Cerebellar cortex (tissue), 1 donor: Measurements from ENCODE around the gene SETBP1.

Experiments used
- DNase-seq: peaks from one replicate; pipeline ENCODE4 v3.0.0-alpha.2; 2015; ENCODE audit warnings: low spot score

The SETBP1 gene

DNA sequence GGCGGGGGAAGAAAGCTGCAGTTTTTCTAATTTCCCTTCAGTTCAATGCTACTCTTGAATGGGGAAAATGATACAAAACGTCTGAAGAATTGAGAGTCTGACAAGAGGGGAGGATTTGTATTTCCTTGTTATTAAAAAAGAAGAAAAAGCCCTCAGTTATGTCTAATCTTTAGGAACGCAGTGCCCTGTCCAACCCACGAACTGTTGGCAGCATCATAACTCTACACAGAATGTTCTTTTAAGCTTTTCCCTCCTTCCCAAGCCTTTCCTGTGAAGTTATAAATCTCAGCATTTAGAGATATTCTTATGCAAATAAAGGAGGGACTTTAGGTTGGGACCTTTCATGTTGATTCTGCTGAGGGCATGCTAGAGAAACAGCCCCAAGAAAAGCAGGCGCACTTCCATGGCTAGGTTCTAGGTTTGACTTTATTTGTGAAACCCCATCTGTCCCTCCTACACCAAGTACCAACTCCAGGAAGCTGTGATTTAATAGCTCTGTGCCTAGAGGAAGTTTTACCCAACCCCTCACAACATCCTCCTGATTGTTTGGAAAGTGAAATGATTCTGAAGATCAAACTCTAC is 288.6 kb downstream of the SETBP1 start:
- DNase-seq = no peak

- no peak for DNase-seq
Measured at GRCh38 chr18:44973282-44973681, 292.6 kb downstream of the SETBP1 start.

- no peak for DNase-seq
Measured at GRCh38 chr18:44974174-44974573, 293.5 kb downstream of the SETBP1 start.

DNA sequence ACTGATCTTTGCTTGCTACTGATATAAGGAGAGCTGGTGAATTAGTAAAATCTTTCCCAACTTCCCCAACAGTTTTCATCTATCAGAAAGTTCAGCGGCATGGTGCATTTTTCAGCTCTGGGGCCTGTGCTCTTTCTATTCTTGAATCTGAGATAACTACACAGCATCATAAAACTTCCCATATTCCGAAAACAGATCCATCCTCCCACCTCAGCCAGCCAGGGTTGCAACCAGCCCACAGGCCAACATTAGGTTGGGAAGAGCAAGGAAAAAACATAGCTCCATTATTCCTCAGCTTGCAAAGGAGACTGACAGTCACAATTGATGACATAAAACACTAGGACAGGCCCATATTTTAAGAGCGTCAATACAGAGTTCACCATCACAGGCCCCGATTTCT is 297.2 kb downstream of the SETBP1 start:
- DNase-seq = no peak

GRCh38 chr18:44979748-44980147 is 299.1 kb downstream of the SETBP1 start:
- DNase-seq = no peak

DNA sequence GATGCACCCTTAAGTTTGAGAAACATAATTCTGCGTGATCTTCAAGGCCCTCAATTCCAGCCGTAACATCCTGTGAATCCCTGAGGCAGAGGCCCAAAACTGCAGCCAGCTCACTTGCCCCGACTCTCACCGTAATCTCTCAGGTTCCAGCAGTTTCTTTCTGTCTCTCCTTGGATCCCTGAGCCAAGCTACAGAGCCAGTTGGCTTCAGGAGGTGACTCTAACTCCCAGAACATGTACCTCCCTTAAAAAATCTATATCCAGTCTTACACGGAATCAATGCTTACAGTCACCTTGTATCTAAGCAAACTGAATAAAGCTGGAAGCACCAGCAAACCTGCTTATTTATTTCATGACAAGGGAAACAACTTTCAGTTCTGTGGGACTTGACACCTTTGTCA is 300.4 kb downstream of the SETBP1 start:
- DNase-seq = no peak

DNA sequence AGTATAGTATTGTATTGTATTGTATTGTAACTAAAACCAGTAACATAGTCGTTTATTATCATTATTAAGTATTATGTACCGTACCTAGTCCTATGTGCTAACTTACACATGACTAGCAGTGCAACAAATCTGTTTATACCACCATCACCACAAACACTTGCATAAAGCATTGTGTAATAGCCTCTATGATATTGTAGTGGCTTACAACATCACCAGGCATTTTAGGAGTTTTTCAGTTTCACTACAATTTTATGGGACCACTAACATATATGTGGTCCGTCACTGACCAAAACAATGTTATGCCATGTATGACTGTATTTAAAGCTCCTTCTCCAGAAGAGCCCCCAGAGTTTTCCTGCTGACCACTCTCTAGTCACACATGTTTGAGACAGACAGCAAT is 306.2 kb downstream of the SETBP1 start:
- DNase-seq = no peak

DNA sequence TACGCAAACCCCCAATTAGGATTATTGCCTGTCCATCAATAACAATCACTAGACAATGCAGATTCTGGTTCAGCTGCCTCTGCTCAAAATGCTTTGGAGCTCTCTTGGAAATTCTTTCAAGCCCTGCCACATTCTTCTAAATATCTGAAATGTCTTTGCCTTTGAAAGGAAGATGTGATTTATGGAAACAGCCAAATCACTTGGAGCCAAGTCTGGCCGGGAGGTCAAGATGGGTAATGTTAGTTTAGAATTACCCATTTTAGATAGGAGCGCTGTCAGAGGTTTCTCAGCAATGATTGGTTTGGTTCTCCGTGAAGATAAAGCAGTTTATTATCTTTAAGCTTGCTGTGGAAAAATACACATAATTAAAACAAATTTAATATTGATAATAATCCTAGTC is 306.7 kb downstream of the SETBP1 start:
- no peak for DNase-seq

DNA sequence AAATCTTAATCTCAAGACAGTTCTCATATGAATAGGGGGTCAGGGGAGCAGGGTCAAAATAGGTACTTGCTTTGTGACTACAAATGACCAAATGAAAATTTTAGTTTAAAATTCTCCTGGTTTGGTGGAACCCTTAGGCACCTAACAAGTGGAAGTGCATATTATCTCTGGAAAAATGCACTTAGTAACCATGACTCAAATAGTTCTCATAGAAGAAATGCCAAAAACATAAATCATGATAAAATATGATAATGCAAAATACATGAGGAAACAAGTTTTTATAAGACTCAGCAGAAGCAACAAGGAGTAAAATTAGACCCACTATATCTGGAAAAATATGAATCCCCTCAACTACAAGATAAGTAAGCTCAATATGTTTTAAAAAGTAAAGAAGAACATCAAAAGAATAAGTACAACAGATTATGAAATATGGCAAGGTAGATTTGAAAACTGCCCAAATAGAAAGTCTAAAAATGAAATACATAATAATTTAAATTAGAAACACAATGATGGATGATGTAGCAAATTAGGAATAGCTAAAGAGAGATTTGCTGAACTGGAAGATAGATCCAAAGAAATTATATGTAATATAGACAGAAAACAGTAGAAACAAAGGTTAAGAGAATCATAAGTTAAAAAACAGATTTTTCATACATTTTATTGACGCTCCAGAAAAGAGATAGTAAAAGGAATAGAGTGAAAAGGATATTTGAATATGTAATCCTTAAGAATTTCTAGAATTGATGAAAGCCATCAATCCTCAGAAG is 308.3 kb downstream of the SETBP1 start:
- DNase-seq = no peak

GRCh38 chr18:44996261-44996660 is 315.6 kb downstream of the SETBP1 start:
- DNase-seq = no peak

- peak; percentile 74 for DNase-seq
Measured at GRCh38 chr18:44997174-44997573, 316.5 kb downstream of the SETBP1 start.

GRCh38 chr18:44998360-44998759 is 317.7 kb downstream of the SETBP1 start:
- no peak for DNase-seq

GRCh38 chr18:45004546-45005080 is 323.9 kb downstream of the SETBP1 start:
- no peak for DNase-seq

GRCh38 chr18:45006934-45007333 is 326.2 kb downstream of the SETBP1 start:
- no peak for DNase-seq

- DNase-seq = no peak
Measured at GRCh38 chr18:45007531-45007930, 326.8 kb downstream of the SETBP1 start.

GRCh38 chr18:45008694-45009413 is 328.2 kb downstream of the SETBP1 start:
- peak; percentile 70 for DNase-seq

DNA sequence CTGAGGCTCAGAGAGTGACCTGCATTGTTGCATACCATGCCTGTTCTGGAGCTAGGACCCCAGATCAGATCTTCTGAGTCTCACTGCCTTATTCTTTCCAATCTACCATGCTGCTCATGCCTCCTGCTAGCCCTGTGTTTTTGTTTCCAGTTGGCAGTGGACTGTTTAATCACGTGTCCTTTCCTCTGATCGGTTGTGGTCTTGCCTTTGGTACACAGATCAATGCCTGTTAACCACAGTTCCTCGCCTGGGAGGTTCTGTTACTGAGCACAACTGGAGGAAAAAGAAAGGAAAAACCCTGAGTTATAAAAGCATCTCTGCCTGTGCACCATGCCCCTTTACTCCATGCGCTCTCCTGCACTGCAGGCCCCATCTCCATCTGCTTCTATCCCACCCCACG is 329.1 kb downstream of the SETBP1 start:
- no peak for DNase-seq

GRCh38 chr18:45012286-45012685 is 331.6 kb downstream of the SETBP1 start:
- DNase-seq = no peak

DNA sequence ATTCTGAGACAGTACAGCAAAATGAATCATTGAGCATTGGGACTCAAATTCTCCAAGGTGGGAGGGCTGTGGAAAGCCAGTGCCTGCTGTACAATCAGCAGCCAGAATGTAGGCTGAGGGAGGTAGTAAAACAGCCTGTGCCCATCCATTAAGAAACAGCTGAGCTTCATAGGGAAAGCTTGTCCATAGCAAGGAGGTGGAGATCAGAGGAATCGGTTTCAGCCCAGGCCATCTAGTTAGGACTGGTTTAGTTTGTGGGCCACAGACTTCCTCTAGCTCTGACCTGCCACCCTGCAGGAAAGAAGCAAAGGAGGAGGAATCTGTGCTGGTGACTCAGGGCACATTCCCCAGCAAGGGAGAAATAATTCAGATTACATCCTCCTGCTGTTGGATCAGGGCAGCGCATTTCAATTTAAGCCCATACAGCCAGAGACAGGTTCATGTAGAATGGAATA is 333.4 kb downstream of the SETBP1 start:
- no peak for DNase-seq

DNA sequence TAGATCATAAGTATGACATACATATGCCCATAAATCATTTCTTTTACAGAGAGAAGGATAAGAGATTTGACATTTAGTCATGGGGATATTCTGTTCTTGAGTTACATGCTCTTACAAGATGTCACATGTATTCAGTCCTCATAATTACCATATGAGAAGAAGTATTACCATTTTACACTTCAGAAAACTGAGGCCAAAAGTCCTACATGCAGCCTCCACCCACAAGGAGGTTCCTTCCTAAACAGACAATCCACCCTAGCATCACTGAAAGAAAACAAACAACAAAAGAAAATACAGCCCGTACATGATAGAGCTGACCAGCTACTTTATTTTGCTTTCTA is 335.1 kb downstream of the SETBP1 start:
- no peak for DNase-seq

- DNase-seq = no peak
Measured at GRCh38 chr18:45019469-45019868, 338.8 kb downstream of the SETBP1 start.

GRCh38 chr18:45023519-45023918 is 342.8 kb downstream of the SETBP1 start:
- DNase-seq = no peak
